Measurements from ENCODE around the gene UBE2QL1.

UBE2QL1 gene

GRCh38 chr5:6486074-6486473, 37.4 kb downstream of the UBE2QL1 start:
- no peak overlapping the region for H3K4me3 ChIP-seq (ENCODE audit: low read depth, low read length)
- TF ChIP-seq CTCF (IDR thresholded peaks at IDR 0.05; ENCODE audit: low read depth, low read length): no peak

GRCh38 chr5:6487081-6487480, 38.4 kb downstream of the UBE2QL1 start:
- no peak overlapping the region for H3K4me3 ChIP-seq (ENCODE audit: low read depth, low read length)
- no peak for TF ChIP-seq CTCF (IDR thresholded peaks at IDR 0.05; ENCODE audit: low read depth, low read length)

- TF ChIP-seq CTCF (IDR thresholded peaks at IDR 0.05; ENCODE audit: low read depth, low read length): no peak
- H3K4me3 ChIP-seq (ENCODE audit: low read depth, low read length): no peak overlapping the region
Observed at GRCh38 chr5:6488021-6488420, 39.4 kb downstream of the UBE2QL1 start.

GRCh38 chr5:6489643-6490185, 41.1 kb downstream of the UBE2QL1 start:
- no peak overlapping the region for H3K4me3 ChIP-seq (ENCODE audit: low read depth, low read length)
- TF ChIP-seq CTCF (IDR thresholded peaks at IDR 0.05; ENCODE audit: low read depth, low read length): no peak

- no peak for TF ChIP-seq CTCF (IDR thresholded peaks at IDR 0.05; ENCODE audit: low read depth, low read length)
- no peak overlapping the region for H3K4me3 ChIP-seq (ENCODE audit: low read depth, low read length)
Observed at GRCh38 chr5:6490246-6490645, 41.6 kb downstream of the UBE2QL1 start.

- no peak for TF ChIP-seq CTCF (IDR thresholded peaks at IDR 0.05; ENCODE audit: low read depth, low read length)
- no peak overlapping the region for H3K4me3 ChIP-seq (ENCODE audit: low read depth, low read length)
Observed at GRCh38 chr5:6490693-6491092, 42.0 kb downstream of the UBE2QL1 start.

GRCh38 chr5:6491196-6491918, 42.7 kb downstream of the UBE2QL1 start:
- no peak overlapping the region for H3K4me3 ChIP-seq (ENCODE audit: low read depth, low read length)
- no peak for TF ChIP-seq CTCF (IDR thresholded peaks at IDR 0.05; ENCODE audit: low read depth, low read length)
